Adrenal gland (tissue), 12 donors: ENCODE measurements around the gene TAS2R4. TPM values are rescaled to one million over a fixed set of nuclear protein-coding genes. Genes with fewer than 3 reads are reported as not detected.

ENCODE experiments used
- DNase-seq, 7 donors: peaks; one replicate each; pipeline ENCODE4 v3.0.0-alpha.2; 2019 to 2020
- H3K27ac ChIP-seq, 5 donors: fragments of 200-600 bp; sonication (generic) in 4 of 5; 1 replicate in 3 of 5; 2 replicates in 2 of 5; pipeline versions ENCODE4 v1.5.1 to v1.8.0; 2016 to 2020; ENCODE audit warnings: mild to moderate bottlenecking in 1 of 5
- H3K27me3 ChIP-seq: fragments of 200-600 bp; 2 replicates; pipeline ENCODE4 v1.8.0; 2021
- H3K36me3 ChIP-seq, 2 donors: fragments of 200-600 bp; replicated peaks in 1 of 2; 1 replicate in 1 of 2; 2 replicates in 1 of 2; pipeline versions ENCODE4 v1.5.1 to v1.8.0; 2018 to 2022
- H3K4me1 ChIP-seq, 2 donors: fragments of 200-600 bp; replicated peaks in 1 of 2; 1 replicate in 1 of 2; 2 replicates in 1 of 2; pipeline versions ENCODE4 v1.5.1 to v1.8.0; 2018 to 2021
- H3K4me3 ChIP-seq, 4 donors: fragments of 200-600 bp; sonication (generic) in 3 of 4; one replicate each; pipeline ENCODE4 v1.5.1; 2016 to 2018
- H3K9me3 ChIP-seq, 3 donors: fragments of 200-600 bp; sonication (generic) in 1 of 3; replicated peaks in 1 of 3; 1 replicate in 2 of 3; 2 replicates in 1 of 3; pipeline versions ENCODE4 v1.5.1 to v1.8.0; 2016 to 2021
- CTCF ChIP-seq, 6 experiments: fragments of 450-650 bp in 4 of 6; fragments of 200-600 bp in 2 of 6; sonication (generic) in 1 of 6; IDR thresholded peaks; 1 replicate in 5 of 6; 2 replicates in 1 of 6; pipeline versions ENCODE4 v1.5.1 to v1.8.0; 2016 to 2021; ENCODE audit warnings: antibody characterized with exemption in 6 of 6, mild to moderate bottlenecking in 2 of 6, moderate library complexity in 1 of 6
- POLR2A ChIP-seq, 2 donors: fragments of 450-650 bp; IDR thresholded peaks; one replicate each; pipeline ENCODE4 v1.6.1; 2017; ENCODE audit warnings: antibody characterized with exemption in 2 of 2, mild to moderate bottlenecking in 2 of 2, moderate library complexity in 1 of 2
- WGBS, 4 donors: extraction: QIAGEN DNeasy Blood & Tissue Kit in 2 of 4; methylation state at CpG; one replicate each; pipeline versions ENCODE4 v1.1.5 to v1.1.7; 2013 to 2017; 5-methylcytosine and 5-hydroxymethylcytosine counted together
- intact Hi-C, 2 donors: fragments of 100-400 bp; cut with DNase I; formaldehyde crosslinking; loops; one replicate each; pipeline versions ENCODE4 v1.14.1 to v1.15.0; 2022 to 2023
- polyA plus RNA-seq, 3 donors: library from polyadenylated mRNA; stranded (reverse); fragments of 200-250 nt in 2 of 3; fragments of 350-450 nt in 1 of 3; fragmentation: Illumina TruSeq in 1 of 3; extraction: RNeasy Lipid Tissue Mini Kit (QIAGEN cat#74804) in 1 of 3; gene quantifications; one replicate each; pipeline ENCODE4 v1.2.3, GENCODE V29; 2013 to 2014
- total RNA-seq, 9 donors: library from RNA; depleted of rRNA in 4 of 9; stranded (reverse); fragments of >200 nt in 4 of 9; fragments of 120-200 nt in 1 of 9; fragmentation: NEBNext Ultra II Directional in 1 of 9; extraction: Animal tissue kit (Norgen Biotek cat#: 25700) in 1 of 9; gene quantifications; one replicate each; pipeline versions ENCODE4 v1.1.0 to v1.2.4, GENCODE V29; 2013 to 2023
- donor health status: healthy with polysubstance abuse.
- donor health status: Bipolar disorder and iron deficiency.
- donor health status: DM: yes; HTN: yes; CAD: no.
- donor health status: DM: no; HTN: no; CAD: no.
- donor health status: DM: no; HTN: no; CAD: no.
- donor health status: DM: yes; HTN: yes; CAD: no.

Gene TAS2R4
- total and polyA plus RNA-seq, 12 donors, result 0.22 to 5.2 (median 0.41) TPM; not detected in 1

- TF ChIP-seq POLR2A (IDR thresholded peaks at IDR 0.05) (no peak), CTCF (IDR thresholded peaks at IDR 0.05) (no peak)
- H3K27me3 ChIP-seq, result no peaks in the 10 kb centered on the region
- peaks cover 10 to 29% of the 10 kb centered on the region in 2 donors for H3K4me1 ChIP-seq
- H3K36me3 ChIP-seq, result peaks cover 0 to 15% of the 10 kb centered on the region in 2 donors
- DNase-seq, result peak in 3 of 7 donors; percentile 8 to 19 (median 13)
- WGBS, 4 donors, result 62 to 69% (median 66%) methylated on average over 11 of the region's 11 CpGs
- intact Hi-C loops, result no loop called here
- no peaks in the 10 kb centered on the region for H3K9me3 ChIP-seq
- H3K27ac ChIP-seq, result peak overlapping the region; percentile 48 to 90 (median 70)
- H3K4me3 ChIP-seq, result peak overlapping the region in 3 of 4 donors; percentile 33 to 89 (median 79)
Observed at GRCh38 chr7:141737118-141737835, 39.2 kb upstream of the TAS2R4 start.

GRCh38 chr7:141737836-141738591 is 38.5 kb upstream of the TAS2R4 start, which contains the start of gene SSBP1:
Gene SSBP1, plus strand, starts transcription at chr7:141738358. Its CDS starts 809 bp downstream, at chr7:141739167.
- Histone ChIP-seq H3K36me3 (peaks cover 0 to 22% of the 10 kb centered on the region in 2 donors), H3K27me3 (no peaks in the 10 kb centered on the region), H3K9me3 (no peaks in the 10 kb centered on the region), H3K4me3 (peak within 1 kb of the TSS; percentile 48 to 89 (median 79)), H3K4me1 (peaks cover 10 to 29% of the 10 kb centered on the region in 2 donors), H3K27ac (peak within 1 kb of the TSS; percentile 48 to 90 (median 70))
- 1 to 3% (median 2%) methylated on average over 32 to 46 of the region's 46 CpGs for WGBS, 4 donors
- DNase-seq, result peak; percentile 89 to 97 (median 93)
- peak in 1 of 2 donors; percentile 65 for TF ChIP-seq POLR2A (IDR thresholded peaks at IDR 0.05)
- peak; percentile 63 to 94 (median 82) for TF ChIP-seq CTCF (IDR thresholded peaks at IDR 0.05)
- intact Hi-C loops, result no loop called here

GRCh38 chr7:141738592-141739013 is 37.9 kb upstream of the TAS2R4 start:
- WGBS, 4 donors, result 0 to 2% (median 1%) methylated on average over 6 of the region's 6 CpGs
- intact Hi-C loops, result no loop called here
- H3K27me3 ChIP-seq, result no peaks in the 10 kb centered on the region

More at GRCh38 chr7:141738592-141739013, 37.9 kb upstream of the TAS2R4 start:
- Histone ChIP-seq H3K36me3 (peaks cover 0 to 28% of the 10 kb centered on the region in 2 donors), H3K4me1 (peaks cover 10 to 29% of the 10 kb centered on the region in 2 donors), H3K4me3 (peak overlapping the region; percentile 38 to 89 (median 64)), H3K9me3 (no peaks in the 10 kb centered on the region), H3K27ac (peak overlapping the region in 4 of 5 donors; percentile 21 to 90 (median 75))
- TF ChIP-seq POLR2A (IDR thresholded peaks at IDR 0.05) (no peak), CTCF (IDR thresholded peaks at IDR 0.05) (no peak)
- no peak for DNase-seq
